Measurements from ENCODE around the gene CHN2.

Gene CHN2

DNA sequence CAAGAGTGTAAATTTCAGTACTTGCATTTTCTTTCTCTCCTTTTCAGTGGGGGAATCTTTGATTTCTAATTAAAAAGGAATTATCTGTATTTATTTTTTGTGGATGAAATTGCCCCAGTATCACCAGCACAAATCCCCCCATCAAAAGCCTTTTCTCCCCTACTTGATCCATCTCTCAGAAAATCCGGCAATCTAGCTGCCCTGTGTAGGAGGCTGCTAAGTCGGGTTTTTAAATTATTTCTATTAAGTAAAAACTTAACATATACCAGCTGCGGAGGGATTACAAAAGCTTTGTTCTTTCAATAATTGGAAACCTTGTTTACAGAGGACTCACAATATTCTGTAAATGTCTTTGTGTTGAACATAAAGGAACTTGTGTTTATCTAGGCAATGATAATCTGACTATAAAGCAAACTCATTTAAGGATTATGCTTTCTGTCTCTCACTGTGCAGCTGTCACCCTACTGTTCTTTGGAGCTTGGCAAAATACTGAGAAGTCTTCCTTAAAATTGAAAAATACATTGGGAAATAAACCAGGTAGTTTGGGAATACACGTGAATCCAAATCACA, 191.7 kb downstream of the CHN2 start:
- no peaks in the 10 kb centered on the region for H3K79me2 ChIP-seq
- H3K4me1 ChIP-seq = no peaks in the 10 kb centered on the region
- H3K9ac ChIP-seq = no peak overlapping the region
- no peak overlapping the region for H3K4me2 ChIP-seq (ENCODE audit: low read length)
- TF ChIP-seq, protein P1, sequence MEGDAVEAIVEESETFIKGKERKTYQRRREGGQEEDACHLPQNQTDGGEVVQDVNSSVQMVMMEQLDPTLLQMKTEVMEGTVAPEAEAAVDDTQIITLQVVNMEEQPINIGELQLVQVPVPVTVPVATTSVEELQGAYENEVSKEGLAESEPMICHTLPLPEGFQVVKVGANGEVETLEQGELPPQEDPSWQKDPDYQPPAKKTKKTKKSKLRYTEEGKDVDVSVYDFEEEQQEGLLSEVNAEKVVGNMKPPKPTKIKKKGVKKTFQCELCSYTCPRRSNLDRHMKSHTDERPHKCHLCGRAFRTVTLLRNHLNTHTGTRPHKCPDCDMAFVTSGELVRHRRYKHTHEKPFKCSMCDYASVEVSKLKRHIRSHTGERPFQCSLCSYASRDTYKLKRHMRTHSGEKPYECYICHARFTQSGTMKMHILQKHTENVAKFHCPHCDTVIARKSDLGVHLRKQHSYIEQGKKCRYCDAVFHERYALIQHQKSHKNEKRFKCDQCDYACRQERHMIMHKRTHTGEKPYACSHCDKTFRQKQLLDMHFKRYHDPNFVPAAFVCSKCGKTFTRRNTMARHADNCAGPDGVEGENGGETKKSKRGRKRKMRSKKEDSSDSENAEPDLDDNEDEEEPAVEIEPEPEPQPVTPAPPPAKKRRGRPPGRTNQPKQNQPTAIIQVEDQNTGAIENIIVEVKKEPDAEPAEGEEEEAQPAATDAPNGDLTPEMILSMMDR (IDR thresholded peaks at IDR 0.05) = no peak
- H3K36me3 ChIP-seq (ENCODE audit: control insufficient read depth, insufficient read depth, low read length) = no peaks in the 10 kb centered on the region
- H3K4me3 ChIP-seq (ENCODE audit: low read depth, low read length) = no peak overlapping the region
- H3K9me3 ChIP-seq (ENCODE audit: control insufficient read depth, low read length) = no peaks in the 10 kb centered on the region
- H3K27ac ChIP-seq = no peak overlapping the region
- no peaks in the 10 kb centered on the region for H3K27me3 ChIP-seq (ENCODE audit: control insufficient read depth, insufficient read depth, low read length)
- no peak overlapping the region for H2AFZ ChIP-seq

DNA sequence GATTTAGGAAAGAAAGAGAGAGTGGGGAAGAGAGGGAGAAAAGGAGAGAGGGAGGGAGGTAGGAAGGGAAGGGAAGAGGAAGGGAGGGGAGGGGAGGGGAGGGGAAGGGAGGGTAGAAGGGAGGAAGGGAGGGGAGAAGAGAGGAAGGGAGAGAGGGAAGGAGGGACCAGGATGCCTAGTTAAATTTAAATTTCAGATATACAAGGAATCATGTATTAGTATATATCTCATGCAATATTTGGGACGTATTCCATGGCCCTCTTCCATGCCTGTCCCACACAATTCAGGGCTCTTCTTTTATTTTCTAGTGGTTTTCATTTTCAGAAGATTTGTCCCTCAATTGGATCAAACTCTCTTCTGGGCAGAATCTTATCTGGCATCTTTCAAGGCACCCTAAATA, 196.7 kb downstream of the CHN2 start:
- no peaks in the 10 kb centered on the region for H3K79me2 ChIP-seq
- H3K36me3 ChIP-seq (ENCODE audit: control insufficient read depth, insufficient read depth, low read length) = no peaks in the 10 kb centered on the region
- H3K4me1 ChIP-seq = no peaks in the 10 kb centered on the region
- no peaks in the 10 kb centered on the region for H3K27me3 ChIP-seq (ENCODE audit: control insufficient read depth, insufficient read depth, low read length)
- no peak overlapping the region for H3K4me2 ChIP-seq (ENCODE audit: low read length)
- TF ChIP-seq, protein P1 (IDR thresholded peaks at IDR 0.05) = no peak
- no peak overlapping the region for H2AFZ ChIP-seq
- no peak overlapping the region for H3K4me3 ChIP-seq (ENCODE audit: low read depth, low read length)
- H3K9me3 ChIP-seq (ENCODE audit: control insufficient read depth, low read length) = no peaks in the 10 kb centered on the region
- no peak overlapping the region for H3K27ac ChIP-seq
- H3K9ac ChIP-seq = no peak overlapping the region

DNA sequence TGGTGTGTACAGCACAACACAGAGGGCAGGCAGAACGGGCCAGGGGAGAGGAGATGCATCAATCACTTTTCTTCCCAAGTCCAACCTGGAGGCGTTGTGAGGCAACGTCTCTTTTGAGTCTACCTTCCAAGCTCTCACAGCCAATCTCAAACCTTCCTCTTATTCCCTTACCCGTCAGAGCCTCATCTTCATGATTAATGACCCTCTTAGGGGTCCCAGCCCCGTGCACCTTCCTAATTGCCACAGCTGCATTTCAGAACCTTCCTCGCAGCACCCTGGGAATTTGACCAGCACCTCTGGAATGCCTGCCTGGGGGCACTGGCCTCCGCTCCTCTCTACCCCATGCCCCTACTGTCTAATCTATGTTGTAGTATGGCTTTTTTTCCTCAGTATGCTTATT, 199.7 kb downstream of the CHN2 start:
- no peaks in the 10 kb centered on the region for H3K9me3 ChIP-seq (ENCODE audit: control insufficient read depth, low read length)
- H3K4me2 ChIP-seq (ENCODE audit: low read length) = no peak overlapping the region
- no peak overlapping the region for H2AFZ ChIP-seq
- no peak overlapping the region for H3K9ac ChIP-seq
- H3K4me3 ChIP-seq (ENCODE audit: low read depth, low read length) = no peak overlapping the region
- TF ChIP-seq, protein P1 (IDR thresholded peaks at IDR 0.05) = no peak
- H3K27me3 ChIP-seq (ENCODE audit: control insufficient read depth, insufficient read depth, low read length) = no peaks in the 10 kb centered on the region
- H3K36me3 ChIP-seq (ENCODE audit: control insufficient read depth, insufficient read depth, low read length) = no peaks in the 10 kb centered on the region
- H3K79me2 ChIP-seq = no peaks in the 10 kb centered on the region
- H3K27ac ChIP-seq = no peak overlapping the region
- H3K4me1 ChIP-seq = no peaks in the 10 kb centered on the region

DNA sequence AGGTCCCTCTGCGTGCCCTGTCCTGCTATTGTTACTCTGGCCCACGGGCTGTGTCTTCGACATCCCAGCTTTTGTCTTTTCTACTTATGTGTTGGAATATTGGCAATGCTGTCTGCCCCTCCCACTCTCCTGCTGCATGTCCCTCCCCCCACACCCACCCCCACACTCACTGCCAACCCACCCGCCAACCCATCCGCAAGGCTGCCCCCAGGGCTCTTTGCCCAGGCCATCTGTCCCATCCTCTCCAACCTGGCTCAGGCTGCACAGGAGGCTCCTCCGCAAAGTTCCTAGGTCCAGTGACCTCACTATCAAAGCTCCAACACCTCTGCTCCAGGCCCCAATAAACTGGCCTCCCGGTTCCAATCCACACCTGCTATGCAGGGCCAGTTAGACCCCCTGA, 202.0 kb downstream of the CHN2 start:
- Histone ChIP-seq H3K4me2 (ENCODE audit: low read length) (no peak overlapping the region), H3K27ac (no peak overlapping the region), H3K4me1 (no peaks in the 10 kb centered on the region), H3K36me3 (ENCODE audit: control insufficient read depth, insufficient read depth, low read length) (no peaks in the 10 kb centered on the region), H2AFZ (no peak overlapping the region), H3K79me2 (no peaks in the 10 kb centered on the region), H3K9ac (no peak overlapping the region), H3K27me3 (ENCODE audit: control insufficient read depth, insufficient read depth, low read length) (no peaks in the 10 kb centered on the region), H3K4me3 (ENCODE audit: low read depth, low read length) (no peak overlapping the region), H3K9me3 (ENCODE audit: control insufficient read depth, low read length) (no peaks in the 10 kb centered on the region)
- TF ChIP-seq, protein P1 (IDR thresholded peaks at IDR 0.05) = no peak

DNA sequence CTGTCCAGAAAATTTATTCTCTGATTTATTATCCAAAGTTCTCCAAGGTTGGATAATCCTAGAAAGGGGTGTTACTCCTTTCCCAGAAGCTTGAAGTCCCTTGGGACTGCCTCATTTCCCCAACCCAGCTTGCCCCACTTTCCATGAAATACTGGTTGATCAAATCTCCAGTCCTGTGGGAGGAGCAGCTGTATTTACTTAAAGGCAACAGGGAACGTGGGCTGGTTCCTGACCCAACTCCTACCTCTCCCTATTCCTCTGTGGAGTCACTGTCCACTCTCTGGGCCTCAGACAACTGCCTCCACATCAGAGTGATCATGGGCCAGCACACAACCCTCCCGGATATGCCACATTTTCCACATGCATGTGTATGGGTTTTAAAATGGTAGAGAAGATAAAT, 202.8 kb downstream of the CHN2 start:
- H3K27ac ChIP-seq = no peak overlapping the region
- no peaks in the 10 kb centered on the region for H3K27me3 ChIP-seq (ENCODE audit: control insufficient read depth, insufficient read depth, low read length)
- H3K4me2 ChIP-seq (ENCODE audit: low read length) = no peak overlapping the region
- H3K4me3 ChIP-seq (ENCODE audit: low read depth, low read length) = no peak overlapping the region
- H3K36me3 ChIP-seq (ENCODE audit: control insufficient read depth, insufficient read depth, low read length) = no peaks in the 10 kb centered on the region
- H3K79me2 ChIP-seq = no peaks in the 10 kb centered on the region
- TF ChIP-seq, protein P1 (IDR thresholded peaks at IDR 0.05) = no peak
- H3K4me1 ChIP-seq = no peaks in the 10 kb centered on the region
- H3K9me3 ChIP-seq (ENCODE audit: control insufficient read depth, low read length) = no peaks in the 10 kb centered on the region
- no peak overlapping the region for H2AFZ ChIP-seq
- H3K9ac ChIP-seq = no peak overlapping the region

Measured in parathyroid adenoma (tissue), 2 donors.